MCF 10A (cell line): ENCODE data around the gene CKB. TPM values are rescaled to one million over a fixed set of nuclear protein-coding genes. Genes with fewer than 3 reads are reported as not detected.

Experiments
- BruUV-seq: library from RNA; stranded (reverse); fragments of 400-500 nt; replicated peaks from 2 replicates; lab custom pipeline; 2021; lab: Mats Ljungman, UMichigan
- CTCF ChIA-PET: fragments of 300-600 bp; sonication (Branson Sonifier 250); formaldehyde crosslinking; extraction: SDS; loops from one replicate; lab custom pipeline; 2021; ENCODE audit warnings: antibody characterized with exemption, inconsistent platforms; lab: Yijun Ruan, JAX
- POLR2A ChIA-PET: fragments of 300-600, 350-650 bp; sonication (Branson Sonifier 250); formaldehyde crosslinking; extraction: SDS; loops from one replicate; lab custom pipeline; 2020; ENCODE audit warnings: antibody characterized with exemption, inconsistent platforms; lab: Yijun Ruan, JAX
- DNase-seq: peaks from one replicate; pipeline ENCODE4 v3.0.0-alpha.2; 2018; ENCODE audit not compliant: unreplicated experiment
- H3K27ac Mint-ChIP-seq: one replicate; pipeline ENCODE4 v1.8.0; 2022; ENCODE audit warnings: mild to moderate bottlenecking, low read depth, mixed read lengths; ENCODE audit not compliant: unreplicated experiment
- H3K27me3 Mint-ChIP-seq: one replicate; pipeline ENCODE4 v1.8.0; 2022; ENCODE audit warnings: mixed read lengths; ENCODE audit not compliant: insufficient read depth, unreplicated experiment
- H3K36me3 Mint-ChIP-seq: one replicate; pipeline ENCODE4 v1.8.0; 2022; ENCODE audit warnings: mild to moderate bottlenecking, moderate library complexity, mixed read lengths; ENCODE audit not compliant: insufficient read depth, unreplicated experiment
- H3K4me1 Mint-ChIP-seq: one replicate; pipeline ENCODE4 v1.8.0; 2022; ENCODE audit warnings: mixed read lengths; ENCODE audit not compliant: insufficient read depth, unreplicated experiment
- H3K4me3 Mint-ChIP-seq: one replicate; pipeline ENCODE4 v1.8.0; 2022; ENCODE audit warnings: mild to moderate bottlenecking, moderate library complexity, mixed read lengths; ENCODE audit not compliant: unreplicated experiment
- H3K9me3 Mint-ChIP-seq: one replicate; pipeline ENCODE4 v1.8.0; 2022; ENCODE audit warnings: mixed read lengths; ENCODE audit not compliant: unreplicated experiment
- CTCF ChIP-seq: fragments of 200-600 bp; IDR thresholded peaks from one replicate; pipeline ENCODE4 v1.8.0; 2022; ENCODE audit warnings: antibody characterized with exemption, mild to moderate bottlenecking; ENCODE audit not compliant: unreplicated experiment
- intact Hi-C: fragments of 100-400 bp; cut with micrococcal nuclease; formaldehyde crosslinking; loops from 2 replicates; pipeline ENCODE4 v1.14.1; 2022
- total RNA-seq: library from RNA; stranded (reverse); gene quantifications from 2 replicates; pipeline ENCODE4 v1.2.3, GENCODE V29; 2022

The CKB gene
- total RNA-seq, 1 experiment from 2014 or later = 8.5 TPM

GRCh38 chr14:103489621-103490020 is 33.0 kb downstream of the CKB start:
- Mint-ChIP-seq H3K9me3 (no peaks in the 10 kb centered on the region), H3K27ac (no peak overlapping the region), H3K4me1 (no peaks in the 10 kb centered on the region), H3K27me3 (no peaks in the 10 kb centered on the region), H3K36me3 (peaks cover 80% of the 10 kb centered on the region), H3K4me3 (no peak overlapping the region)
- intact Hi-C loops = no loop called here
- TF ChIP-seq CTCF = no peak
- no TSS peak for BruUV-seq
- POLR2A ChIA-PET = interaction anchor here (0.6 kb wide), 1 partner anchor 540 kb away, joined by 3 read pairs; no protein-coding TSS in a partner anchor
- DNase-seq = no peak
- CTCF ChIA-PET = interaction anchor here (0.6 kb wide), 1 partner anchor 53 kb away, joined by 3 read pairs; no protein-coding TSS in a partner anchor

- Mint-ChIP-seq H3K27me3 (no peaks in the 10 kb centered on the region), H3K4me3 (no peak overlapping the region), H3K36me3 (peaks cover 74% of the 10 kb centered on the region), H3K27ac (no peak overlapping the region), H3K9me3 (no peaks in the 10 kb centered on the region), H3K4me1 (peaks cover under 1% of the 10 kb centered on the region)
- CTCF ChIA-PET = interaction anchor here (0.6 kb wide), 1 partner anchor 53 kb away, joined by 3 read pairs; no protein-coding TSS in a partner anchor
- BruUV-seq = no TSS peak
- no peak for DNase-seq
- POLR2A ChIA-PET = no interaction called here
- no peak for TF ChIP-seq CTCF
- intact Hi-C loops = no loop called here
Measured at GRCh38 chr14:103488960-103489359, 33.7 kb downstream of the CKB start.

GRCh38 chr14:103488071-103488470 is 34.6 kb downstream of the CKB start:
- H3K4me1 Mint-ChIP-seq = peaks cover 5% of the 10 kb centered on the region
- no TSS peak for BruUV-seq
- no peaks in the 10 kb centered on the region for H3K9me3 Mint-ChIP-seq
- no peak for DNase-seq
- H3K36me3 Mint-ChIP-seq = peaks cover 72% of the 10 kb centered on the region
- ChIA-PET CTCF (no interaction called here), POLR2A (no interaction called here)
- no peak for TF ChIP-seq CTCF
- intact Hi-C loops = no loop called here
- H3K27ac Mint-ChIP-seq = no peak overlapping the region
- H3K27me3 Mint-ChIP-seq = no peaks in the 10 kb centered on the region
- no peak overlapping the region for H3K4me3 Mint-ChIP-seq

- DNase-seq = no peak
- no peaks in the 10 kb centered on the region for H3K9me3 Mint-ChIP-seq
- CTCF ChIA-PET = no interaction called here
- H3K27ac Mint-ChIP-seq = no peak overlapping the region
- POLR2A ChIA-PET = interaction anchor here (0.6 kb wide), 1 partner anchor 9 kb away, joined by 3 read pairs; no protein-coding TSS in a partner anchor
- no peak overlapping the region for H3K4me3 Mint-ChIP-seq
- peaks cover 75% of the 10 kb centered on the region for H3K36me3 Mint-ChIP-seq
- intact Hi-C loops = no loop called here
- no TSS peak for BruUV-seq
- no peak for TF ChIP-seq CTCF
- H3K27me3 Mint-ChIP-seq = no peaks in the 10 kb centered on the region
- H3K4me1 Mint-ChIP-seq = peaks cover 14% of the 10 kb centered on the region
Measured at GRCh38 chr14:103485504-103485903, 37.1 kb downstream of the CKB start.
